ENCODE data around the gene ARMS2. TPM values are rescaled to one million over a fixed set of nuclear protein-coding genes. Genes with fewer than 3 reads are reported as not detected.

ARMS2 gene
- total RNA-seq, 1 donor from 2014 or later, result not detected

DNA sequence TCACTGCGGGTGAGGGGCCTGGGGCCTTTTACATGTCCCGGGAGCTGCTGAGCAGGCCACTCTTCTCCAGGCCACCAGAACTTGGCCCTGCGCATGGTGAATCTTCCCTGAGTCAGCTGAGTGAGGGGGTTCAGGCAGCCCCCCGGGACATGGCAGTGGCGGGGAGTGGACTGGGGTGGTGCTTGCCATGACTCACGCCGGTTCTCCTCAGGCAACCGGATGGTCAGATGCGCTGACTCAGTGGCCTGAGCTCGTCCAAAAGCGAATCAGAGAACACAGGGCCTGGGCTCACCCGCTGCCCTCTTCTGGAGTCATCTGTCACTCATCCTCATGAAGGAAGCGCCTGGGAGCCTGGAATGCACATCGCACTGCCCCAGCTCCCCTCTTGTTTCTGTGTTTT is 40.4 kb downstream of the ARMS2 start:
- DNase-seq, result no peak

GRCh38 chr10:122495406-122496340 is 41.2 kb downstream of the ARMS2 start:
- DNase-seq, result no peak

- DNase-seq, result no peak
Observed at GRCh38 chr10:122497241-122497640, 42.8 kb downstream of the ARMS2 start.

- DNase-seq, result no peak
Observed at GRCh38 chr10:122498521-122498920, 44.1 kb downstream of the ARMS2 start.

GRCh38 chr10:122499012-122499411 is 44.6 kb downstream of the ARMS2 start:
- DNase-seq, result no peak

- DNase-seq, result peak; percentile 67
Observed at GRCh38 chr10:122499491-122499941, 45.1 kb downstream of the ARMS2 start.

GRCh38 chr10:122500194-122500593 is 45.7 kb downstream of the ARMS2 start:
- DNase-seq, result no peak

- no peak for DNase-seq
Observed at GRCh38 chr10:122500726-122501125, 46.3 kb downstream of the ARMS2 start.

- peak; percentile 53 for DNase-seq
Observed at GRCh38 chr10:122503012-122503411, 48.6 kb downstream of the ARMS2 start.

DNA sequence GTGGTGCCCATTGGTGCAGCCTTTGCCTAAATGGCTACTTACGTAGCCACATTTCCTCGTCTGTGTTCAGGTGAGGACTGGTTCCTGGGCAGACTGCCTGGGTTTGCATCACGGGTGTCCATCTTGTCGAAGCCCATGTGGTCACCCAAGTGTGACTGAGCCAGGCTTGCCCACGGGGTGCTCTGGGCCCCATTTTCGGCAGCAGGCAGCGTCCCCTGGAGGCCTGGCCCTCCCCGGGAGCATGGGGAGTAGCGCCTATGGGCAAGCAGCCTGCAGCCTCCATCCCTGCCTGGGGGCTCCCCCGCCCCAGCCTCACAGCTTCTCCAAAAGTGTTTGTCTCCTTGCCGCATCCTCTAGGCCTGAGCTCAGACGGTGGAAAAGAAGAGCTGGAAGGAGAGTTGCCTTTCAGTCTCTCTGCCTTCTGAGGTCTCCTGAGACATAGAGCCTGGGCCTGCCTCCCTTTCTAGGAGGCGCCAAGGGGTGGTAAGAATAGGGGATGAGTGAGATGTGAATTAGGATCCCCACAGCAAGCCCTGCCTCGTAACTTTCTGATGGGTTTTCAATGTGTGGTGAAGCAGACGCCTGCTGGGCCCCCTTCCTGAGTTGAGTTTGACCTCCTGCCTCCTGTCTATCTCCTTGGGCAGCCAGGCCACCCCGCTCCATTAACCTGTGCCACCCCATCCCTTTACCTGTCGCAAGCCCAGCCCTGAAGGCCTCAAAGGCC is 49.6 kb downstream of the ARMS2 start:
- DNase-seq, result peak; percentile 62

GRCh38 chr10:122504610-122504950 is 50.1 kb downstream of the ARMS2 start:
- peak; percentile 94 for DNase-seq

DNA sequence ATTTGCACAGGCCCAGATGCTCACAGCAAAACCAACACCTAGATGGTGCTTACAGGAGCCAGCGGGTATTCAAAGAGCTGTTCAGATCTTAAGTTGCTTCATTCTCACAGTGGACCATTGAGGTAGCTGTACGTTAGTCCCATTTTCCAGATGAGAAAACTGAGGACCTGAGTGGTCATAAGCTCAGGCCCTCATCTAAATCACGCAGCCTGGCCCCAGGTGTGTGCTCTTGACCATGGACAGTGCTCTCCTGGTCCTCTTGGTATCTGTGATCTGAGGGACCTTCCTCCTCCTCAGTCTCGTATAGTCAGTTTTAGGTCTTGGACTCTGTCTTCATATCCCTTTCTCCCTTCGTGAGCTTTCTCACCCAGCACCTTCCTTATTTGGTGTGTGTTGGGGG is 50.6 kb downstream of the ARMS2 start:
- DNase-seq, result no peak

GRCh38 chr10:122505885-122506645 is 51.6 kb downstream of the ARMS2 start:
- no peak for DNase-seq

Small RNA genes lying within 50 kb of the gene (small RNA-seq; reads per million reads assigned to genes)
- not detected for gene MIR3941 (ENCODE audit: low replicate concordance)

Other genes with a start within 250 kb of the ARMS2 start
- 0.41 TPM for gene BTBD16, start 183.4 kb upstream of the ARMS2 start, total RNA-seq
- gene PLEKHA1, start 79.9 kb upstream of the ARMS2 start, total RNA-seq, result 65.4 TPM
- gene HTRA1, start 6.9 kb downstream of the ARMS2 start, total RNA-seq, result 102 TPM
- gene DMBT1, start 106.1 kb downstream of the ARMS2 start, total RNA-seq, result 272 TPM
- gene C10orf120, start 245.2 kb downstream of the ARMS2 start, total RNA-seq, result not detected

All from tongue (tissue), 3 donors.